IMR-90 (cell line): ENCODE measurements around the gene MAP2. TPM values are rescaled to one million over a fixed set of nuclear protein-coding genes. Genes with fewer than 3 reads are reported as not detected.

Experiments used
- ATAC-seq: fragments of 200-7000 bp; cut with Tn5 transposase; 2 replicates; pipeline ENCODE4 v1.9.1; 2020; ENCODE audit warnings: low read depth, mild to moderate bottlenecking, moderate library complexity
- BruUV-seq: library from RNA; stranded (reverse); fragments of 400-500 nt; replicated peaks from 2 replicates; lab custom pipeline; 2021; lab: Mats Ljungman, UMichigan
- CTCF ChIA-PET: fragments of 300-600 bp; formaldehyde crosslinking; extraction: SDS; loops from one replicate; lab custom pipeline; 2021; ENCODE audit warnings: antibody characterized with exemption; lab: Yijun Ruan, JAX
- POLR2A ChIA-PET: fragments of 300-600 bp; sonication (Branson Sonifier 250); formaldehyde crosslinking; loops from one replicate; lab custom pipeline; 2022; ENCODE audit warnings: antibody characterized with exemption; ENCODE audit not compliant: unreplicated experiment; lab: Charles Lee
- DNase-seq: peaks from one replicate; pipeline ENCODE4 v3.0.0; 2013
- H2AFZ ChIP-seq: replicated peaks from 2 replicates; pipeline ENCODE3; 2013; ENCODE audit warnings: low read length, mild to moderate bottlenecking; ENCODE audit not compliant: poor library complexity
- H2AK5ac ChIP-seq: 2 replicates; pipeline ENCODE4 v1.6.1; 2013; ENCODE audit warnings: low read depth, low read length, inconsistent platforms
- H2AK9ac ChIP-seq: replicated peaks from 2 replicates; pipeline ENCODE3; 2013; ENCODE audit warnings: mild to moderate bottlenecking, low read depth, low read length, moderate library complexity; ENCODE audit not compliant: poor library complexity
- H2BK120ac ChIP-seq: 2 replicates; pipeline ENCODE4 v1.6.1; 2013; ENCODE audit warnings: low read depth, low read length, inconsistent platforms
- H2BK15ac ChIP-seq: 3 replicates; pipeline ENCODE4 v1.6.1; 2013; ENCODE audit warnings: low read depth, low read length, inconsistent platforms
- H2BK20ac ChIP-seq: 2 replicates; pipeline ENCODE4 v1.6.1; 2013; ENCODE audit warnings: low read depth, mild to moderate bottlenecking, inconsistent platforms, low read length, moderate library complexity
- H2BK5ac ChIP-seq: 2 replicates; pipeline ENCODE4 v1.6.1; 2013; ENCODE audit warnings: mild to moderate bottlenecking, low read depth, low read length, inconsistent platforms; ENCODE audit not compliant: poor library complexity, severe bottlenecking
- H3K14ac ChIP-seq: replicated peaks from 2 replicates; pipeline ENCODE4 v1.6.1; 2013; ENCODE audit warnings: low read depth, low read length, inconsistent platforms
- H3K18ac ChIP-seq: 2 replicates; pipeline ENCODE4 v1.6.1; 2013; ENCODE audit warnings: low read depth, low read length, control low read depth
- H3K23ac ChIP-seq: 2 replicates; pipeline ENCODE4 v1.6.1; 2013; ENCODE audit warnings: low read depth, low read length, inconsistent platforms
- H3K27ac ChIP-seq: 2 replicates; pipeline ENCODE4 v1.5.1; 2013; ENCODE audit warnings: mild to moderate bottlenecking, control low read depth, low read length; ENCODE audit not compliant: insufficient read depth
- H3K27me3 ChIP-seq: 2 replicates; pipeline ENCODE4 v1.6.1; 2013; ENCODE audit warnings: low read length; ENCODE audit not compliant: control insufficient read depth, insufficient read depth
- H3K36me3 ChIP-seq: 2 replicates; pipeline ENCODE4 v1.6.1; 2013; ENCODE audit warnings: low read length, mixed read lengths; ENCODE audit not compliant: control insufficient read depth, insufficient read depth
- H3K4ac ChIP-seq: 2 replicates; pipeline ENCODE4 v1.6.1; 2013; ENCODE audit warnings: low read depth, low read length, inconsistent platforms
- H3K4me1 ChIP-seq: 2 replicates; pipeline ENCODE4 v1.6.1; 2013; ENCODE audit warnings: low read length, mixed read lengths; ENCODE audit not compliant: control insufficient read depth, insufficient read depth
- H3K4me2 ChIP-seq: 2 replicates; pipeline ENCODE4 v1.6.1; 2013; ENCODE audit warnings: low read depth, mild to moderate bottlenecking, control low read depth, low read length, moderate library complexity
- H3K4me3 ChIP-seq: 2 replicates; pipeline ENCODE4 v1.5.1; 2013; ENCODE audit warnings: low read depth, mild to moderate bottlenecking, control low read depth, low read length, moderate library complexity; ENCODE audit not compliant: insufficient read depth
- H3K56ac ChIP-seq: 2 replicates; pipeline ENCODE4 v1.6.1; 2013; ENCODE audit warnings: low read length, inconsistent platforms; ENCODE audit not compliant: insufficient read depth; ENCODE audit errors: extremely low read depth
- H3K79me1 ChIP-seq, 2 experiments: 2 replicates each; pipeline ENCODE4 v1.6.1; 2013; ENCODE audit warnings: low read length in 2 of 2, inconsistent platforms in 1 of 2, low read depth in 1 of 2
- H3K9ac ChIP-seq: 2 replicates; pipeline ENCODE4 v1.6.1; 2013; ENCODE audit warnings: low read depth, low read length, control low read depth
- H3K9me1 ChIP-seq: 2 replicates; pipeline ENCODE4 v1.6.1; 2013; ENCODE audit warnings: low read length, inconsistent platforms; ENCODE audit not compliant: insufficient read depth
- H3K9me3 ChIP-seq: 2 replicates; pipeline ENCODE4 v1.6.1; 2013; ENCODE audit warnings: low read length; ENCODE audit not compliant: control insufficient read depth, insufficient read depth
- H4K20me1 ChIP-seq: 2 replicates; pipeline ENCODE4 v1.6.1; 2013; ENCODE audit warnings: low read length, inconsistent platforms; ENCODE audit not compliant: insufficient read depth
- H4K5ac ChIP-seq: 2 replicates; pipeline ENCODE4 v1.6.1; 2013; ENCODE audit warnings: mild to moderate bottlenecking, low read depth, low read length, control low read depth
- H4K8ac ChIP-seq, 2 experiments: 2 replicates each; pipeline ENCODE4 v1.6.1; 2013; ENCODE audit warnings: low read depth in 2 of 2, low read length in 2 of 2, control low read depth in 1 of 2, inconsistent platforms in 1 of 2
- H4K91ac ChIP-seq: 2 replicates; pipeline ENCODE4 v1.6.1; 2013; ENCODE audit warnings: low read depth, low read length, inconsistent platforms; ENCODE audit not compliant: insufficient read depth
- RFX5 ChIP-seq: IDR thresholded peaks from 2 replicates; pipeline ENCODE4 v1.8.0; 2012; ENCODE audit warnings: low read depth, mild to moderate bottlenecking, low read length, moderate library complexity
- WGBS, 2 experiments: methylation state at CpG; one replicate each; pipeline versions ENCODE4 v1.1.5 to v1.1.7; 2013; ENCODE audit warnings: missing lambda C conversion rate in 2 of 2; ENCODE audit not compliant: insufficient read length in 1 of 2; ENCODE audit errors: extremely low coverage in 2 of 2; 5-methylcytosine and 5-hydroxymethylcytosine counted together
- dilution Hi-C: fragments of 300-500 bp; cut with HindIII; formaldehyde crosslinking; loops from one replicate; pipeline ENCODE4 v1.14.3; 2018; ENCODE audit warnings: low sequenced_read_pairs; ENCODE audit not compliant: unreplicated experiment
- in situ Hi-C: fragments of 300-500 bp; cut with MboI; formaldehyde crosslinking; loops from 3 replicates; pipeline ENCODE4 v1.14.3; 2019; ENCODE audit warnings: low sequenced_read_pairs, inconsistent platforms, mixed read lengths
- intact Hi-C: fragments of 100-400 bp; cut with micrococcal nuclease; formaldehyde crosslinking; loops from 2 replicates; pipeline ENCODE4 v1.10.0; 2022
- polyA plus RNA-seq, 3 experiments: library from polyadenylated mRNA; depleted of rRNA; stranded (reverse); fragments of >200 nt; gene quantifications; 2 replicates each; pipeline ENCODE4 v1.2.3, GENCODE V29; 2012; ENCODE audit warnings: low replicate concordance in 1 of 3
- total RNA-seq: library from RNA; depleted of rRNA; stranded (reverse); fragments of >200 nt; gene quantifications from 2 replicates; pipeline ENCODE4 v1.2.3, GENCODE V29; 2012

MAP2 gene
- total and polyA plus RNA-seq, 2 of the 4 experiments (the other 2 are of a cell fraction): 0.29 to 0.36 TPM

DNA sequence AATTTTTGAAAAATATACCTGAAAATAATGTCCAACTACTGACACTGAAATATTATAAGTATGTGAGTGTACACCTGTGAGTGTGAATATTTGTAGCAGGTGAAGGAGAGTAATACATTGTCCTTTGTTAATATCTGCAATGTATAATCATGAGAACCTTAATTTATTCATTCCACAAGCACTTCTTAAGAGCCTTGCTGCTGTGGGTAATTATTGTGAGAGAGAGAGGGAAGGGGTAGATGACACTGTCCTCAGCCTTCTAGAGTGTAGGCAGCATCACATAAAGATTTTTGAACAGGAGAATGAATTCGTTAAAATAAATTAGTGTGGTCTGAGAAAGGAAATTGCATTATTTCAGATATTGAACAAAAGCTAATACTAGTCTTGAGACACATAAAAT lies 157.2 kb downstream of the MAP2 start:
- Histone ChIP-seq H4K8ac (no peak overlapping the region), H2BK20ac (no peak overlapping the region), H3K27me3 (no peaks in the 10 kb centered on the region), H2AFZ (no peak overlapping the region), H4K20me1 (no peaks in the 10 kb centered on the region), H3K4me2 (no peak overlapping the region), H3K4me1 (no peaks in the 10 kb centered on the region), H3K9ac (no peak overlapping the region), H3K56ac (no peak overlapping the region), H3K18ac (no peak overlapping the region), H3K9me1 (no peaks in the 10 kb centered on the region), H2BK15ac (no peak overlapping the region), H3K14ac (no peak overlapping the region), H4K5ac (no peak overlapping the region), H2BK120ac (no peak overlapping the region), H3K4ac (no peak overlapping the region), H3K79me1 (no peaks in the 10 kb centered on the region), H3K4me3 (no peak overlapping the region), H3K27ac (no peak overlapping the region), H2AK5ac (no peak overlapping the region), H3K23ac (no peak overlapping the region), H3K36me3 (no peaks in the 10 kb centered on the region), H2AK9ac (no peak overlapping the region), H2BK5ac (no peak overlapping the region), H3K9me3 (no peaks in the 10 kb centered on the region), H4K91ac (no peak overlapping the region)
- dilution Hi-C loops (no loop called here), intact Hi-C loops (loop anchor here (5.0 kb wide), 1 partner anchor 381 kb away; no protein-coding TSS in a partner anchor), in situ Hi-C loops (no loop called here)
- no peak for TF ChIP-seq RFX5
- no peak for DNase-seq
- ATAC-seq: no peak
- POLR2A ChIA-PET: no interaction called here
- no CpG with 5 or more reads among the region's 1 CpG for WGBS, 2 experiments
- CTCF ChIA-PET: no interaction called here
- no TSS peak for BruUV-seq
